Measurements from ENCODE around the gene MCCC1.

The MCCC1 gene

GRCh38 chr3:183013856-183014255, 85.4 kb downstream of the MCCC1 start:
- CTCF ChIA-PET: no interaction called here
- POLR2A ChIA-PET: no interaction called here
- peaks cover 0 to 21% of the 10 kb centered on the region in 2 experiments; a peak in 2 of 3 replicates for H3K36me3 ChIP-seq (ENCODE audit: control insufficient read depth in 2 of 2, insufficient read depth in 1 of 2, low read length in 2 of 2)

DNA sequence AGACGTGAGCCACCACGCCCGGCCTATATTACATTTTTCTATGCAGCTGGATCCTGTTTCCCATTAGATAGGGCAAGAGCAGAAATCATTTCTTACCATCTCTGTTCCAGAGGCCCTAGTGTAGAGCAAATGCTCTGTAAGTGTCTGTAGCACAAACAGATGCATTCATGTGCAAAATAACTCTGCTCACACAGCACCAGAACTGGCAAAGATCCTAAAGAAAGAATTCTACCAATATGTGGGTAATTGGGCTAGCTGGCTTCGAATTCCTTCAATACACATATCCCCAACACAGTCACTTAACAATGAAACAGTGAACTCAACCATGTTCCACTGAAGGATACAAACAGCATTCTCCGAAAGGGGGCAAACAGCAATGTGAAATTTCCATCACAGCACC, 86.2 kb downstream of the MCCC1 start:
- POLR2A ChIA-PET: no interaction called here
- peaks cover 0 to 16% of the 10 kb centered on the region in 2 experiments; a peak in 2 of 3 replicates for H3K36me3 ChIP-seq (ENCODE audit: control insufficient read depth in 2 of 2, insufficient read depth in 1 of 2, low read length in 2 of 2)
- no peaks in the 10 kb centered on the region; the same call in 1 of the 2 replicates for H3K4me1 ChIP-seq (ENCODE audit: control insufficient read depth, insufficient read depth, low read length)
- no peaks in the 10 kb centered on the region for H3K9me3 ChIP-seq (ENCODE audit: control insufficient read depth, insufficient read depth, low read depth, low read length)
- CTCF ChIA-PET: interaction anchor here (0.6 kb wide), 1 partner anchor 56 kb away, joined by 6 read pairs; no protein-coding TSS in a partner anchor
- H3K4me3 ChIP-seq (ENCODE audit: low read depth, low read length): no peak overlapping the region
- no peak overlapping the region for H3K27ac ChIP-seq (ENCODE audit: extremely low read depth, low read depth, low read length)
- TF ChIP-seq, protein P1, sequence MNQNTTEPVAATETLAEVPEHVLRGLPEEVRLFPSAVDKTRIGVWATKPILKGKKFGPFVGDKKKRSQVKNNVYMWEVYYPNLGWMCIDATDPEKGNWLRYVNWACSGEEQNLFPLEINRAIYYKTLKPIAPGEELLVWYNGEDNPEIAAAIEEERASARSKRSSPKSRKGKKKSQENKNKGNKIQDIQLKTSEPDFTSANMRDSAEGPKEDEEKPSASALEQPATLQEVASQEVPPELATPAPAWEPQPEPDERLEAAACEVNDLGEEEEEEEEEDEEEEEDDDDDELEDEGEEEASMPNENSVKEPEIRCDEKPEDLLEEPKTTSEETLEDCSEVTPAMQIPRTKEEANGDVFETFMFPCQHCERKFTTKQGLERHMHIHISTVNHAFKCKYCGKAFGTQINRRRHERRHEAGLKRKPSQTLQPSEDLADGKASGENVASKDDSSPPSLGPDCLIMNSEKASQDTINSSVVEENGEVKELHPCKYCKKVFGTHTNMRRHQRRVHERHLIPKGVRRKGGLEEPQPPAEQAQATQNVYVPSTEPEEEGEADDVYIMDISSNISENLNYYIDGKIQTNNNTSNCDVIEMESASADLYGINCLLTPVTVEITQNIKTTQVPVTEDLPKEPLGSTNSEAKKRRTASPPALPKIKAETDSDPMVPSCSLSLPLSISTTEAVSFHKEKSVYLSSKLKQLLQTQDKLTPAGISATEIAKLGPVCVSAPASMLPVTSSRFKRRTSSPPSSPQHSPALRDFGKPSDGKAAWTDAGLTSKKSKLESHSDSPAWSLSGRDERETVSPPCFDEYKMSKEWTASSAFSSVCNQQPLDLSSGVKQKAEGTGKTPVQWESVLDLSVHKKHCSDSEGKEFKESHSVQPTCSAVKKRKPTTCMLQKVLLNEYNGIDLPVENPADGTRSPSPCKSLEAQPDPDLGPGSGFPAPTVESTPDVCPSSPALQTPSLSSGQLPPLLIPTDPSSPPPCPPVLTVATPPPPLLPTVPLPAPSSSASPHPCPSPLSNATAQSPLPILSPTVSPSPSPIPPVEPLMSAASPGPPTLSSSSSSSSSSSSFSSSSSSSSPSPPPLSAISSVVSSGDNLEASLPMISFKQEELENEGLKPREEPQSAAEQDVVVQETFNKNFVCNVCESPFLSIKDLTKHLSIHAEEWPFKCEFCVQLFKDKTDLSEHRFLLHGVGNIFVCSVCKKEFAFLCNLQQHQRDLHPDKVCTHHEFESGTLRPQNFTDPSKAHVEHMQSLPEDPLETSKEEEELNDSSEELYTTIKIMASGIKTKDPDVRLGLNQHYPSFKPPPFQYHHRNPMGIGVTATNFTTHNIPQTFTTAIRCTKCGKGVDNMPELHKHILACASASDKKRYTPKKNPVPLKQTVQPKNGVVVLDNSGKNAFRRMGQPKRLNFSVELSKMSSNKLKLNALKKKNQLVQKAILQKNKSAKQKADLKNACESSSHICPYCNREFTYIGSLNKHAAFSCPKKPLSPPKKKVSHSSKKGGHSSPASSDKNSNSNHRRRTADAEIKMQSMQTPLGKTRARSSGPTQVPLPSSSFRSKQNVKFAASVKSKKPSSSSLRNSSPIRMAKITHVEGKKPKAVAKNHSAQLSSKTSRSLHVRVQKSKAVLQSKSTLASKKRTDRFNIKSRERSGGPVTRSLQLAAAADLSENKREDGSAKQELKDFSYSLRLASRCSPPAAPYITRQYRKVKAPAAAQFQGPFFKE (tag by site-specific recombination; IDR thresholded peaks at IDR 0.05; ENCODE audit: borderline replicate concordance): no peak
- TF ChIP-seq ELK4 (IDR thresholded peaks at IDR 0.05; ENCODE audit: borderline replicate concordance, low read depth, low read length) (no peak), ZNF37A (tag by site-specific recombination; IDR thresholded peaks at IDR 0.05) (no peak), ZSCAN30 (tag by site-specific recombination; IDR thresholded peaks at IDR 0.05) (no peak), ZNF19 (tag by site-specific recombination; IDR thresholded peaks at IDR 0.05; ENCODE audit: low read depth) (no peak), ZNF274 (IDR thresholded peaks at IDR 0.05; ENCODE audit: low read length) (no peak), ZNF274 (tag by site-specific recombination; IDR thresholded peaks at IDR 0.05; ENCODE audit: borderline replicate concordance) (no peak), ZNF473 (tag by site-specific recombination; IDR thresholded peaks at IDR 0.05) (no peak), KLF16 (tag by site-specific recombination; IDR thresholded peaks at IDR 0.05) (no peak), ZNF350 (tag by site-specific recombination; IDR thresholded peaks at IDR 0.05) (no peak), ZNF747 (tag by site-specific recombination; IDR thresholded peaks at IDR 0.05) (no peak), ZNF221 (tag by site-specific recombination; IDR thresholded peaks at IDR 0.05; ENCODE audit: borderline replicate concordance) (no peak), ZNF202 (tag by site-specific recombination; IDR thresholded peaks at IDR 0.05; ENCODE audit: borderline replicate concordance) (no peak)
- TF ChIP-seq, protein P2, sequence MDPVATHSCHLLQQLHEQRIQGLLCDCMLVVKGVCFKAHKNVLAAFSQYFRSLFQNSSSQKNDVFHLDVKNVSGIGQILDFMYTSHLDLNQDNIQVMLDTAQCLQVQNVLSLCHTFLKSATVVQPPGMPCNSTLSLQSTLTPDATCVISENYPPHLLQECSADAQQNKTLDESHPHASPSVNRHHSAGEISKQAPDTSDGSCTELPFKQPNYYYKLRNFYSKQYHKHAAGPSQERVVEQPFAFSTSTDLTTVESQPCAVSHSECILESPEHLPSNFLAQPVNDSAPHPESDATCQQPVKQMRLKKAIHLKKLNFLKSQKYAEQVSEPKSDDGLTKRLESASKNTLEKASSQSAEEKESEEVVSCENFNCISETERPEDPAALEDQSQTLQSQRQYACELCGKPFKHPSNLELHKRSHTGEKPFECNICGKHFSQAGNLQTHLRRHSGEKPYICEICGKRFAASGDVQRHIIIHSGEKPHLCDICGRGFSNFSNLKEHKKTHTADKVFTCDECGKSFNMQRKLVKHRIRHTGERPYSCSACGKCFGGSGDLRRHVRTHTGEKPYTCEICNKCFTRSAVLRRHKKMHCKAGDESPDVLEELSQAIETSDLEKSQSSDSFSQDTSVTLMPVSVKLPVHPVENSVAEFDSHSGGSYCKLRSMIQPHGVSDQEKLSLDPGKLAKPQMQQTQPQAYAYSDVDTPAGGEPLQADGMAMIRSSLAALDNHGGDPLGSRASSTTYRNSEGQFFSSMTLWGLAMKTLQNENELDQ (tag by site-specific recombination; IDR thresholded peaks at IDR 0.05; ENCODE audit: low read depth): no peak

More at GRCh38 chr3:183013856-183014255, 85.4 kb downstream of the MCCC1 start:
- Histone ChIP-seq H3K9me3 (ENCODE audit: control insufficient read depth, insufficient read depth, low read depth, low read length) (no peaks in the 10 kb centered on the region), H3K4me1 (ENCODE audit: control insufficient read depth, insufficient read depth, low read length) (no peaks in the 10 kb centered on the region; the same call in 1 of the 2 replicates), H3K27ac (ENCODE audit: extremely low read depth, low read depth, low read length) (no peak overlapping the region), H3K4me3 (ENCODE audit: low read depth, low read length) (no peak overlapping the region)
- TF ChIP-seq ZBTB10 (tag by site-specific recombination; IDR thresholded peaks at IDR 0.05) (no peak), ZBTB21 (tag by site-specific recombination; IDR thresholded peaks at IDR 0.05) (no peak), ZNF138 (tag by site-specific recombination; IDR thresholded peaks at IDR 0.05; ENCODE audit: borderline replicate concordance) (no peak), RBAK (tag by site-specific recombination; IDR thresholded peaks at IDR 0.05) (no peak), ZNF664 (tag by site-specific recombination; IDR thresholded peaks at IDR 0.05) (no peak), ZNF433 (tag by site-specific recombination; IDR thresholded peaks at IDR 0.05; ENCODE audit: low read depth) (no peak), ZNF292 (tag by site-specific recombination; IDR thresholded peaks at IDR 0.05; ENCODE audit: borderline replicate concordance, low read depth) (no peak), ZNF561 (tag by site-specific recombination; IDR thresholded peaks at IDR 0.05; ENCODE audit: borderline replicate concordance) (no peak), GFI1B (tag by site-specific recombination; IDR thresholded peaks at IDR 0.05) (no peak), SP7 (tag by site-specific recombination; IDR thresholded peaks at IDR 0.05) (no peak), ZNF311 (tag by site-specific recombination; IDR thresholded peaks at IDR 0.05; ENCODE audit: borderline replicate concordance) (no peak)
